Brain microvascular endothelial cell (primary cell): ENCODE data around the gene PSMD11.
"Not testable (repeated sequence)": the region's sequence is repeated elsewhere in the genome, so short reads cannot be mapped to it uniquely, and the experiment has no call there.

Source experiments
- DNase-seq: peaks from one replicate; pipeline ENCODE4 v3.0.0-alpha.2; 2020
- H3K27ac ChIP-seq: fragments of 250-450 bp; sonication (Bioruptor Pico); 2 replicates; pipeline ENCODE4 v1.5.1; 2020; ENCODE audit warnings: mild to moderate bottlenecking, moderate library complexity
- H3K27me3 ChIP-seq: fragments of 250-450 bp; sonication (Bioruptor Pico); replicated peaks from 2 replicates; pipeline ENCODE4 v1.5.1; 2020; ENCODE audit warnings: mild to moderate bottlenecking
- H3K36me3 ChIP-seq: fragments of 250-450 bp; sonication (Bioruptor Pico); replicated peaks from 2 replicates; pipeline ENCODE4 v1.5.1; 2020; ENCODE audit warnings: mild to moderate bottlenecking
- H3K4me3 ChIP-seq: 2 replicates; pipeline ENCODE4 v1.5.1; 2011; ENCODE audit warnings: low read depth, mild to moderate bottlenecking, control low read depth, low read length, moderate library complexity
- CTCF ChIP-seq: IDR thresholded peaks from 2 replicates; pipeline ENCODE4 v1.5.1; 2011; ENCODE audit warnings: low read depth, mild to moderate bottlenecking, moderate library complexity, low read length, control low read depth, inconsistent platforms; ENCODE audit errors: missing control alignments
- in situ Hi-C: cut with HindIII; loops from 2 replicates; pipeline ENCODE4 v1.10.0; 2017; ENCODE audit warnings: low sequenced_read_pairs, low pct_ligation_motif_present

PSMD11 gene

GRCh38 chr17:32520737-32521404 lies 76.6 kb downstream of the PSMD11 start:
- no peak for DNase-seq
- H3K27ac ChIP-seq: no peak overlapping the region
- no peak for TF ChIP-seq CTCF
- no peak overlapping the region for H3K4me3 ChIP-seq
- no peaks in the 10 kb centered on the region for H3K27me3 ChIP-seq
- in situ Hi-C loops: no loop called here
- H3K36me3 ChIP-seq: no peaks in the 10 kb centered on the region

GRCh38 chr17:32523017-32523680 lies 78.8 kb downstream of the PSMD11 start:
- in situ Hi-C loops: no loop called here
- DNase-seq: no peak
- Histone ChIP-seq H3K27me3 (no peaks in the 10 kb centered on the region), H3K36me3 (no peaks in the 10 kb centered on the region), H3K27ac (no peak overlapping the region), H3K4me3 (no peak overlapping the region)
- TF ChIP-seq CTCF: no peak

GRCh38 chr17:32523827-32524552 lies 79.7 kb downstream of the PSMD11 start:
- no peak for DNase-seq
- no peak for TF ChIP-seq CTCF
- Histone ChIP-seq H3K27ac (no peak overlapping the region), H3K4me3 (no peak overlapping the region), H3K36me3 (no peaks in the 10 kb centered on the region), H3K27me3 (no peaks in the 10 kb centered on the region)
- in situ Hi-C loops: no loop called here

- H3K36me3 ChIP-seq, DNase-seq, H3K27ac ChIP-seq, H3K4me3 ChIP-seq, H3K27me3 ChIP-seq, in situ Hi-C loops: not testable (repeated sequence)
Observed at GRCh38 chr17:32524553-32524880, 80.2 kb downstream of the PSMD11 start.

- Histone ChIP-seq H3K27ac (no peak overlapping the region), H3K4me3 (no peak overlapping the region), H3K27me3 (no peaks in the 10 kb centered on the region), H3K36me3 (no peaks in the 10 kb centered on the region)
- no peak for TF ChIP-seq CTCF
- DNase-seq: peak; percentile 64
- in situ Hi-C loops: no loop called here
Observed at GRCh38 chr17:32525122-32525521, 80.8 kb downstream of the PSMD11 start.

- no peak for TF ChIP-seq CTCF
- H3K27ac ChIP-seq: no peak overlapping the region
- in situ Hi-C loops: no loop called here
- no peak overlapping the region for H3K4me3 ChIP-seq
- DNase-seq: no peak
- no peaks in the 10 kb centered on the region for H3K36me3 ChIP-seq
- no peaks in the 10 kb centered on the region for H3K27me3 ChIP-seq
Observed at GRCh38 chr17:32527146-32527545, 82.8 kb downstream of the PSMD11 start.
